HCT116 (cell line): Measurements from ENCODE around the gene GRIN2C. TPM values are rescaled to one million over a fixed set of nuclear protein-coding genes. Genes with fewer than 3 reads are reported as not detected.

ENCODE experiments used
- ATAC-seq: fragments of 200-7000 bp; cut with Tn5 transposase; 2 replicates; pipeline ENCODE4 v1.9.1; 2020; ENCODE audit warnings: mild to moderate bottlenecking, moderate library complexity
- BruUV-seq: library from RNA; stranded (reverse); fragments of 400-500 nt; replicated peaks from 2 replicates; lab custom pipeline; 2021; lab: Mats Ljungman, UMichigan
- CTCF ChIA-PET: fragments of 300-600 bp; sonication (Branson Sonifier 250); formaldehyde crosslinking; loops from one replicate; lab custom pipeline; 2021; ENCODE audit warnings: antibody characterized with exemption; lab: Charles Lee
- POLR2A ChIA-PET: fragments of 300-600, 350-600 bp; sonication (Branson Sonifier 250); formaldehyde crosslinking; loops from one replicate; lab custom pipeline; 2021; ENCODE audit warnings: antibody characterized with exemption; lab: Charles Lee
- RAD21 ChIA-PET, 2 experiments: fragments of 300-600 bp; sonication (Branson Sonifier 250); formaldehyde crosslinking; loops; one replicate each; lab custom pipeline; 2023; ENCODE audit warnings: low total read pairs in 2 of 2; ENCODE audit not compliant: uncharacterized antibody in 2 of 2, unreplicated experiment in 2 of 2, low non-redundant PET in 1 of 2; lab: Charles Lee
- DNase-seq: peaks from one replicate; pipeline ENCODE4 v3.0.0-alpha.2; 2010; ENCODE audit warnings: low read depth, low spot score
- H2AFZ ChIP-seq: fragments of 200-600 bp; shearing (Covaris generic), sonication (generic); 2 replicates; pipeline ENCODE4 v1.6.1; 2017; ENCODE audit warnings: low read depth, mixed run types, mixed read lengths, antibody characterized with exemption, low read length; ENCODE audit not compliant: poor library complexity, severe bottlenecking
- H3K27ac ChIP-seq: 2 replicates; pipeline ENCODE4 v1.5.1; 2012; ENCODE audit warnings: low read depth, low read length
- H3K27me3 ChIP-seq: fragments of 200-600 bp; sonication (generic); 2 replicates; pipeline ENCODE4 v1.6.1; 2016; ENCODE audit warnings: mixed run types, low read length, mixed read lengths; ENCODE audit not compliant: insufficient read depth
- H3K36me3 ChIP-seq, 2 experiments: fragments of 200-500 bp in 1 of 2; fragments of 200-600 bp in 1 of 2; sonication (Bioruptor generic) in 1 of 2; sonication (generic) in 1 of 2; 2 replicates each; pipeline versions ENCODE4 v1.5.1 to v1.6.1; 2014 to 2016; ENCODE audit warnings: low read length in 2 of 2, inconsistent platforms in 1 of 2, mixed read lengths in 1 of 2, mixed run types in 1 of 2; ENCODE audit not compliant: insufficient read depth in 2 of 2, control insufficient read depth in 1 of 2
- H3K4me1 ChIP-seq, 2 experiments: fragments of 200-600 bp in 1 of 2; sonication (generic) in 1 of 2; 2 replicates each; pipeline versions ENCODE4 v1.5.1 to v1.6.1; 2012 to 2017; ENCODE audit warnings: low read length in 2 of 2, inconsistent platforms in 1 of 2, mild to moderate bottlenecking in 1 of 2, mixed read lengths in 1 of 2, mixed run types in 1 of 2, moderate library complexity in 1 of 2; ENCODE audit not compliant: insufficient read depth in 2 of 2, control insufficient read depth in 1 of 2
- H3K4me2 ChIP-seq: fragments of 200-600 bp; sonication (generic); 2 replicates; pipeline ENCODE4 v1.6.1; 2017; ENCODE audit warnings: mixed run types, low read length, mixed read lengths
- H3K4me3 ChIP-seq, 2 experiments: fragments of 200-600 bp in 1 of 2; sonication (generic) in 1 of 2; replicated peaks in 1 of 2; 2 replicates each; pipeline ENCODE4 v1.5.1; 2011 to 2016; ENCODE audit warnings: low read length in 2 of 2, control low read depth in 1 of 2, low read depth in 1 of 2, mild to moderate bottlenecking in 1 of 2, mixed read lengths in 1 of 2, mixed run types in 1 of 2
- H3K79me2 ChIP-seq: fragments of 200-600 bp; sonication (generic); 2 replicates; pipeline ENCODE4 v1.6.1; 2017; ENCODE audit warnings: mild to moderate bottlenecking, mixed run types, low read length, moderate library complexity, mixed read lengths; ENCODE audit not compliant: insufficient read depth
- H3K9ac ChIP-seq: fragments of 200-600 bp; sonication (generic); 2 replicates; pipeline ENCODE4 v1.6.1; 2016; ENCODE audit warnings: low read length, mixed read lengths
- H3K9me2 ChIP-seq: fragments of 200-600 bp; sonication (generic), shearing (Covaris generic); 2 replicates; pipeline ENCODE4 v1.6.1; 2017; ENCODE audit warnings: mixed run types, mild to moderate bottlenecking, moderate library complexity; ENCODE audit not compliant: insufficient read depth
- H3K9me3 ChIP-seq, 2 experiments: fragments of 200-500 bp in 1 of 2; fragments of 200-600 bp in 1 of 2; sonication (Bioruptor generic) in 1 of 2; sonication (generic) in 1 of 2; 2 replicates each; pipeline ENCODE4 v1.6.1; 2014 to 2017; ENCODE audit warnings: low read length in 2 of 2, mixed read lengths in 2 of 2, inconsistent platforms in 1 of 2, low read depth in 1 of 2, mild to moderate bottlenecking in 1 of 2, mixed run types in 1 of 2, moderate library complexity in 1 of 2; ENCODE audit not compliant: control insufficient read depth in 1 of 2, insufficient read depth in 1 of 2
- H4K20me1 ChIP-seq: fragments of 200-600 bp; sonication (generic), shearing (Covaris generic); 2 replicates; pipeline ENCODE4 v1.6.1; 2017; ENCODE audit warnings: mixed run types, mild to moderate bottlenecking, moderate library complexity; ENCODE audit not compliant: insufficient read depth
- CBX3 ChIP-seq: IDR thresholded peaks from 2 replicates; pipeline ENCODE4 v1.6.1; 2012; ENCODE audit warnings: low read depth
- CEBPB ChIP-seq: IDR thresholded peaks from 2 replicates; pipeline ENCODE4 v1.6.1; 2012; ENCODE audit warnings: low read depth
- CTCF ChIP-seq, 3 experiments: fragments of 200-600 bp in 1 of 3; sonication (generic) in 1 of 3; IDR thresholded peaks in 2 of 3; conservative IDR thresholded peaks in 1 of 3; 2 replicates each; pipeline ENCODE4 v1.5.1; 2012 to 2017; ENCODE audit warnings: low read depth in 2 of 3, low read length in 2 of 3, antibody characterized with exemption in 1 of 3, borderline replicate concordance in 1 of 3, control low read depth in 1 of 3, mild to moderate bottlenecking in 1 of 3, mixed read lengths in 1 of 3, mixed run types in 1 of 3, moderate library complexity in 1 of 3; ENCODE audit not compliant: insufficient read depth in 1 of 3
- ELF1 ChIP-seq: IDR thresholded peaks from 2 replicates; pipeline ENCODE4 v1.6.1; 2012; ENCODE audit warnings: low read depth, borderline replicate concordance
- EZH2phosphoT487 ChIP-seq: fragments of 200-600 bp; IDR thresholded peaks from 2 replicates; pipeline ENCODE4 v1.6.1; 2018; ENCODE audit warnings: antibody characterized with exemption, borderline replicate concordance
- JUND ChIP-seq: IDR thresholded peaks from 2 replicates; pipeline ENCODE4 v1.6.1; 2012
- POLR2A ChIP-seq: IDR thresholded peaks from 2 replicates; pipeline ENCODE4 v1.7.0; 2011; ENCODE audit warnings: borderline replicate concordance; ENCODE audit not compliant: insufficient read depth, insufficient read length; ENCODE audit errors: extremely low read depth
- SIN3A ChIP-seq: IDR thresholded peaks from 2 replicates; pipeline ENCODE4 v1.6.1; 2012; ENCODE audit warnings: low read depth
- TCF7L2 ChIP-seq: IDR thresholded peaks from 2 replicates; pipeline ENCODE4 v1.7.0; 2011; ENCODE audit warnings: borderline replicate concordance, inconsistent platforms; ENCODE audit not compliant: insufficient read depth, insufficient read length; ENCODE audit errors: extremely low read depth
- ZFX ChIP-seq: fragments of 450-650 bp; IDR thresholded peaks from 2 replicates; pipeline ENCODE4 v1.6.1; 2017
- ZNF274 ChIP-seq: fragments of 200-500 bp; sonication (Bioruptor generic); IDR thresholded peaks from 2 replicates; pipeline ENCODE4 v1.6.1; 2014; ENCODE audit warnings: mild to moderate bottlenecking, low read depth, low read length, inconsistent platforms
- intact Hi-C: fragments of 100-400 bp; cut with micrococcal nuclease; formaldehyde crosslinking; loops from 2 replicates; pipeline ENCODE4 v1.10.0; 2022
- total RNA-seq: library from RNA; stranded (reverse); gene quantifications from one replicate; pipeline ENCODE4 v1.2.1, GENCODE V29; 2021; ENCODE audit not compliant: unreplicated experiment
- TF ChIP-seq, protein P1 (sequence below): IDR thresholded peaks from 2 replicates; pipeline ENCODE4 v1.6.1; 2012

The GRIN2C gene
- total RNA-seq, 1 experiment from 2014 or later = 2.2 TPM

- TF ChIP-seq CTCF (IDR thresholded peaks at IDR 0.05 in 2 of 3, conservative IDR thresholded peaks at IDR 0.05 in 1 of 3; ENCODE audit: borderline replicate concordance in 1 of 3, insufficient read depth in 1 of 3, low read depth in 2 of 3, low read length in 2 of 3) (no peak), CEBPB (no peak)
These were observed 55.0 kb downstream of the GRIN2C start (continued) for GRCh38 chr17:74804683-74805082.

GRCh38 chr17:74803971-74804370 is 55.7 kb downstream of the GRIN2C start:
- Histone ChIP-seq H3K4me2 (no peak overlapping the region), H4K20me1 (no peaks in the 10 kb centered on the region), H3K4me3 (no peak overlapping the region), H3K27ac (no peak overlapping the region), H3K9me2 (no peaks in the 10 kb centered on the region), H3K27me3 (no peaks in the 10 kb centered on the region), H3K9ac (no peak overlapping the region), H3K4me1 (peaks cover 0 to 7% of the 10 kb centered on the region in 2 experiments; a peak in 1 of 4 replicates), H2AFZ (no peak overlapping the region), H3K36me3 (0 out of 4 replicates have a peak, but pooled peaks cover 0 to 8% of the 10 kb centered on the region in 2 experiments), H3K9me3 (no peaks in the 10 kb centered on the region), H3K79me2 (no peaks in the 10 kb centered on the region)
- CTCF ChIA-PET = no interaction called here
- DNase-seq (no peak), ATAC-seq (no peak)
- no TSS peak for BruUV-seq
- RAD21 ChIA-PET = no interaction called here
- TF ChIP-seq CBX3 = no peak
- no peak for TF ChIP-seq EZH2phosphoT487
- no peak for TF ChIP-seq SIN3A
- TF ChIP-seq POLR2A = no peak
- TF ChIP-seq, protein P1, sequence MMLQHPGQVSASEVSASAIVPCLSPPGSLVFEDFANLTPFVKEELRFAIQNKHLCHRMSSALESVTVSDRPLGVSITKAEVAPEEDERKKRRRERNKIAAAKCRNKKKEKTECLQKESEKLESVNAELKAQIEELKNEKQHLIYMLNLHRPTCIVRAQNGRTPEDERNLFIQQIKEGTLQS = no peak
- TF ChIP-seq ELF1 = no peak
- no peak for TF ChIP-seq CEBPB
- TF ChIP-seq JUND = no peak
- no peak for TF ChIP-seq ZNF274
- no peak for TF ChIP-seq TCF7L2
- TF ChIP-seq CTCF (IDR thresholded peaks at IDR 0.05 in 2 of 3, conservative IDR thresholded peaks at IDR 0.05 in 1 of 3; ENCODE audit: borderline replicate concordance in 1 of 3, insufficient read depth in 1 of 3, low read depth in 2 of 3, low read length in 2 of 3) = no peak
- no peak for TF ChIP-seq ZFX
- POLR2A ChIA-PET = no interaction called here
- intact Hi-C loops = no loop called here
